ENCODE measurements around the gene ISY1. TPM values are rescaled to one million over a fixed set of nuclear protein-coding genes. Genes with fewer than 3 reads are reported as not detected.

Gene ISY1
- total and polyA plus RNA-seq, 9 donors, result 13.1 to 45.3 (median 28.8) TPM

DNA sequence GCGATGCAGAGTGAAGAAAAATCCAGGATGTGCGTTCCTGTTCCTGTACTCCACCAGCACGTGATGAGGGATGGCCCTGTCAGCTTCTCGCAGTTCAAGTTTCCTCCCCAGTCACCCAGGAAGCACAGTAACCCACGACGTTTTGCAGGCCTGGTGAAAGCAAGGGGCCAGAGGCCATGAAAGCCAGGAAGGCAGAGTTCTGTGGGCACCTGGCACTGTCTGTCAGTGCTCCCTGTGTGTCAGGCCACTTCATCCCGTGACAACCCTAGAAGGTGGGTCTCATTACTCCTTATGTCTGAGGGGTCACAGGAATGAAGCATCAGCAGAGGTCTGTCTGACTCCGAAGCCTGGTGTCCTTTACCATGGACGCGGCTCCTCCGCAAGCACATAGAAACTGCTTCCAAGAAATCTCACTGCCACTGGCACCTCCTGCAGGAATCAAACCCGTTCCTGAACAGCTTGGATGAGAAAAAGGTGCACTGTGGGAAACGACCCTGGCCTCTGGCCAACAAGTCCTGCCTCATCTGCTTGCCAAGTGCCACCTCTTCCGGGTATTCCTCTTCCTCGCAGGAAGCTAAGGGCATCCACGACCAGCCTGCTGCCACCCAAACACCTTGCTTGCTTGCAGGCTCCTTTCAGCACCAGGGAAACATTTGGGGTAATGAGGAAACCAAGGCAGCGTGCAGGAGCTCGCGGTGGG is 53.8 kb downstream of the ISY1 start:
- TF ChIP-seq POLR2A (IDR thresholded peaks at IDR 0.05) (no peak), EP300 (IDR thresholded peaks at IDR 0.05) (no peak)
- TF ChIP-seq, protein P1, sequence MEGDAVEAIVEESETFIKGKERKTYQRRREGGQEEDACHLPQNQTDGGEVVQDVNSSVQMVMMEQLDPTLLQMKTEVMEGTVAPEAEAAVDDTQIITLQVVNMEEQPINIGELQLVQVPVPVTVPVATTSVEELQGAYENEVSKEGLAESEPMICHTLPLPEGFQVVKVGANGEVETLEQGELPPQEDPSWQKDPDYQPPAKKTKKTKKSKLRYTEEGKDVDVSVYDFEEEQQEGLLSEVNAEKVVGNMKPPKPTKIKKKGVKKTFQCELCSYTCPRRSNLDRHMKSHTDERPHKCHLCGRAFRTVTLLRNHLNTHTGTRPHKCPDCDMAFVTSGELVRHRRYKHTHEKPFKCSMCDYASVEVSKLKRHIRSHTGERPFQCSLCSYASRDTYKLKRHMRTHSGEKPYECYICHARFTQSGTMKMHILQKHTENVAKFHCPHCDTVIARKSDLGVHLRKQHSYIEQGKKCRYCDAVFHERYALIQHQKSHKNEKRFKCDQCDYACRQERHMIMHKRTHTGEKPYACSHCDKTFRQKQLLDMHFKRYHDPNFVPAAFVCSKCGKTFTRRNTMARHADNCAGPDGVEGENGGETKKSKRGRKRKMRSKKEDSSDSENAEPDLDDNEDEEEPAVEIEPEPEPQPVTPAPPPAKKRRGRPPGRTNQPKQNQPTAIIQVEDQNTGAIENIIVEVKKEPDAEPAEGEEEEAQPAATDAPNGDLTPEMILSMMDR (IDR thresholded peaks at IDR 0.05), result no peak
- Histone ChIP-seq H3K36me3 (no peaks in the 10 kb centered on the region), H3K9me3 (no peaks in the 10 kb centered on the region), H3K4me3 (no peak overlapping the region), H3K27ac (no peak overlapping the region), H3K27me3 (no peaks in the 10 kb centered on the region), H3K4me1 (ENCODE audit: insufficient read depth) (peaks cover 20% of the 10 kb centered on the region)
- intact Hi-C loops (cut with DNase I), result no loop called here
- WGBS, 3 donors, result 64 to 70% (median 69%) methylated on average over 19 of the region's 19 CpGs
- no peak for DNase-seq

DNA sequence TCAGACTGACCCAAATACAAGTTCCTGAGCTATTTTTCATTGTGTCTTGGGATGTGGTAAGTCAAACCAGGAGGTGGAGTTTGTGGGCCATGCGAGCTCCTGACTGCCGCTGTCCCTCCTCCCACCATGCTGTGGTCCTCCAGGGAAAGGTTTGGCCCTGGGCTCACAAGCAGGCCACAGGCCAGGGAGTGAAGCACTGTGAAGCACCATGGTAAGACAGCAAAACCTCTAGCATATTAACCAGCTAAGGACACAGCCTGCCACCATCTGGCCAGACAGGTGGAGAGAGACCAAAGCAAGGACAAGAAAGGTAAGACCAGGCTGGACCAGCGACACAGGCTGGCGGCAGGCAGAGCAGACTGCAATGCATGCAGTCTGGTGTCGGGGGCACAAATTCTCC is 54.5 kb downstream of the ISY1 start:
- H3K27ac ChIP-seq, result no peak overlapping the region
- peak in 2 of 5 donors; percentile 43 to 48 for DNase-seq
- TF ChIP-seq, protein P1 (IDR thresholded peaks at IDR 0.05), result no peak
- TF ChIP-seq EP300 (IDR thresholded peaks at IDR 0.05) (no peak), POLR2A (IDR thresholded peaks at IDR 0.05) (no peak)
- peaks cover 21% of the 10 kb centered on the region for H3K4me1 ChIP-seq (ENCODE audit: insufficient read depth)
- H3K9me3 ChIP-seq, result no peaks in the 10 kb centered on the region
- intact Hi-C loops (cut with DNase I), result no loop called here
- WGBS, 3 donors, result 55 to 61% (median 57%) methylated on average over 5 of the region's 5 CpGs
- H3K4me3 ChIP-seq, result no peak overlapping the region
- no peaks in the 10 kb centered on the region for H3K36me3 ChIP-seq
- H3K27me3 ChIP-seq, result no peaks in the 10 kb centered on the region

DNA sequence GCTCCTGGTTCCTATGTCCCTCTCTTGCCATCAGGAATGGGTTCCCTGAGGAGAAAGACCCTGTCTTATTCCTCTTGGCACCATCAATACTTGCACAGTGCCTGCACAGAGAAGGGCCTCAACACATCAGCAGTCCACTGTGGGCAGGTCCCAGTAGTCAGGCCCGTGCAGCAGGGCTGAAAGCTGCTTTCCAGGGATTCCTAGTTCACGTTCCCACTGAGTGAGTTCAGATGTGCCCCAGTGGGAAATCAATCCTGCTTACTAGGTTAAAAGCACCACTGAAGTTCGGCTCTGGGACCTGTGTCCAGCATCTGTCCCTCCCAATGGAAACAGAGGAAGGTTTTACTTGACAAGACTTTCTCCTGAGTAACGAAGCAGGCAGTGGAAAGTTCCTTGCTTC is 55.0 kb downstream of the ISY1 start:
- intact Hi-C loops (cut with DNase I), result no loop called here
- Histone ChIP-seq H3K9me3 (no peaks in the 10 kb centered on the region), H3K27ac (no peak overlapping the region), H3K4me3 (no peak overlapping the region), H3K36me3 (no peaks in the 10 kb centered on the region), H3K4me1 (ENCODE audit: insufficient read depth) (peaks cover 19% of the 10 kb centered on the region), H3K27me3 (no peaks in the 10 kb centered on the region)
- 12 to 31% (median 14%) methylated on average over 4 of the region's 4 CpGs for WGBS, 3 donors
- DNase-seq, result no peak
- TF ChIP-seq, protein P1 (IDR thresholded peaks at IDR 0.05), result no peak
- TF ChIP-seq EP300 (IDR thresholded peaks at IDR 0.05) (no peak), POLR2A (IDR thresholded peaks at IDR 0.05) (no peak)

DNA sequence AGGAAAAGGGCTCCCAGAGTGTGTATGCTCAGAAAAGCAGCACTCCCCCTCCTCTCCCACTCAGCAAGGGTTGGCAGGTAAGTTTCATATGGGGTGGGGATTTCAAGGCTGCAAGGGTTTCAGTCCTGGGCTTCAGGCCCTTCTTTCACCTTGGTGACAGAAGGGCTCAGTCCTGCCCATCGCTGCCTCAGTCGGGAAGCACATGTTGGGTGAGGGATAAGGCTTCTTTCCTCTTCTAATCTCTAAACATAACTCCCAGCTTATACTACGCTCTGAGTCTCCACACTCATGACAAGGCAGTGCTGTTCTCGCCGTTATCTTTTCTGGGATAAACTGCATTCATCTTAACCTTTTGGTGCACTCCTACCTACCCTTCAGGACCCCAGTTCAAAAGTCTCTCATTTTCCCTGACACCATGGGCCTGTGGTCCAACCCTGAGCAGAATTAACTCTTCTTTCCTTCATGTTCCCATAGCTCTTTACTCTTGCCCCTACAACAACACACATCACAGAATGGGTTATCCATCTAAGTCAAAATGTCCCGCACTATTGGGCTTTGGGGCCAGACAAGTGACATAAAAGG is 56.3 kb downstream of the ISY1 start:
- Histone ChIP-seq H3K36me3 (no peaks in the 10 kb centered on the region), H3K4me3 (no peak overlapping the region), H3K9me3 (no peaks in the 10 kb centered on the region), H3K4me1 (ENCODE audit: insufficient read depth) (peaks cover 19% of the 10 kb centered on the region), H3K27ac (no peak overlapping the region), H3K27me3 (no peaks in the 10 kb centered on the region)
- no peak for TF ChIP-seq EP300 (IDR thresholded peaks at IDR 0.05)
- TF ChIP-seq POLR2A (IDR thresholded peaks at IDR 0.05), result no peak
- TF ChIP-seq, protein P1 (IDR thresholded peaks at IDR 0.05), result no peak
- no peak for DNase-seq
- 55 to 72% (median 69%) methylated on average over 6 of the region's 6 CpGs for WGBS, 3 donors
- intact Hi-C loops (cut with DNase I), result loop anchor here in 1 of 4 donors (5.0 kb wide), 1 partner anchor 298 kb away; no protein-coding TSS in a partner anchor
